Fibroblast of the aortic adventitia (primary cell): ENCODE measurements around the gene KDM5B. TPM values are rescaled to one million over a fixed set of nuclear protein-coding genes. Genes with fewer than 3 reads are reported as not detected.
"Not testable (repeated sequence)": the region's sequence is repeated elsewhere in the genome, so short reads cannot be mapped to it uniquely, and the experiment has no call there.

ENCODE experiments used
- DNase-seq: peaks from one replicate; pipeline ENCODE4 v3.0.0-alpha.2; 2010; ENCODE audit warnings: low read depth
- H3K4me3 ChIP-seq: 2 replicates; pipeline ENCODE4 v1.5.1; 2011; ENCODE audit warnings: low read depth, mild to moderate bottlenecking, control low read depth, low read length, moderate library complexity
- total RNA-seq: library from RNA; depleted of rRNA; stranded (reverse); fragments of >200 nt; gene quantifications from 2 replicates; pipeline ENCODE4 v1.2.3, GENCODE V29; 2012; ENCODE audit warnings: low replicate concordance
- TF ChIP-seq, protein P1 (sequence below): IDR thresholded peaks from 2 replicates; pipeline ENCODE4 v1.5.1; 2011; ENCODE audit warnings: mild to moderate bottlenecking, low read length, control low read depth, inconsistent platforms; ENCODE audit not compliant: insufficient read depth

KDM5B gene
- total RNA-seq, 1 donor: 56.4 TPM

DNA sequence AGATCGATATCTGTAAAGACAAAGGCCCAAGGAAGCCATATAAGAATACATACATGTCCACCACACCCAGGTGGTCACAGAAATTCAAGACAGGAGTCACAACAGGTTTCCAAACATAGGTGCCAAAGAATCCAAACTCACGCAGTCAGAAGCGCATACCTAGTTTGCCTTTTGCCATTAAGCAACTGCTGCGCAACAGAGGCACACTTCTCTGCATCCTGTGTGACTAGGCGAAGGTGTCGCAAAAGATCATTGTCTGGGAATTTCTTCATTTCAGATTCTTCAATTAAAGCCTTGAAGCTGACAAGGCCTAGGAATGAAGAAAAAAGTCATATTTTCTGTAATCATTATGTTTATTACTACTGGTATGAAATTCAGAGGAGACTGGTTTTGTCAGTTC is 65.7 kb downstream of the KDM5B start:
- no peak overlapping the region for H3K4me3 ChIP-seq
- TF ChIP-seq, protein P1, sequence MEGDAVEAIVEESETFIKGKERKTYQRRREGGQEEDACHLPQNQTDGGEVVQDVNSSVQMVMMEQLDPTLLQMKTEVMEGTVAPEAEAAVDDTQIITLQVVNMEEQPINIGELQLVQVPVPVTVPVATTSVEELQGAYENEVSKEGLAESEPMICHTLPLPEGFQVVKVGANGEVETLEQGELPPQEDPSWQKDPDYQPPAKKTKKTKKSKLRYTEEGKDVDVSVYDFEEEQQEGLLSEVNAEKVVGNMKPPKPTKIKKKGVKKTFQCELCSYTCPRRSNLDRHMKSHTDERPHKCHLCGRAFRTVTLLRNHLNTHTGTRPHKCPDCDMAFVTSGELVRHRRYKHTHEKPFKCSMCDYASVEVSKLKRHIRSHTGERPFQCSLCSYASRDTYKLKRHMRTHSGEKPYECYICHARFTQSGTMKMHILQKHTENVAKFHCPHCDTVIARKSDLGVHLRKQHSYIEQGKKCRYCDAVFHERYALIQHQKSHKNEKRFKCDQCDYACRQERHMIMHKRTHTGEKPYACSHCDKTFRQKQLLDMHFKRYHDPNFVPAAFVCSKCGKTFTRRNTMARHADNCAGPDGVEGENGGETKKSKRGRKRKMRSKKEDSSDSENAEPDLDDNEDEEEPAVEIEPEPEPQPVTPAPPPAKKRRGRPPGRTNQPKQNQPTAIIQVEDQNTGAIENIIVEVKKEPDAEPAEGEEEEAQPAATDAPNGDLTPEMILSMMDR: no peak
- DNase-seq: no peak

DNA sequence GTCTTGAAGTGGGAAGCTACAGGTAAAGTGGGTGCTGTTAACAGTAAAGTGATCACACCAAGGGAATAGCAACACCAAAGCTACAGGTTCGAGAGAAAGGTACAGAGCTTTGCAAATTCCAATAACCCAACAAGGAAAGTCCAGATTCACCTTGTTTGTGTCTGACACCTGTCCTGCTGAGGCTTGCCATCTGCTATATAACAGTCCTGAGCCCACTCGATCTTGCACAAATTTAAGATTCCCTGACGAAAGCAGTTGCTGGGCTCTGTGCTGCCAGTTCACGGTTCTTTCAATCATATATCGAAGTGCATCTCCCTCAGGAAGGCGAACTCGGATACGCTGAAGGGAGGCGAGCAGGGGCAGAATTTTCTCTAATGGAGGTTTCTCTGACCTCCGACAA is 75.0 kb downstream of the KDM5B start:
- H3K4me3 ChIP-seq: no peak overlapping the region
- TF ChIP-seq, protein P1: no peak
- DNase-seq: no peak

DNA sequence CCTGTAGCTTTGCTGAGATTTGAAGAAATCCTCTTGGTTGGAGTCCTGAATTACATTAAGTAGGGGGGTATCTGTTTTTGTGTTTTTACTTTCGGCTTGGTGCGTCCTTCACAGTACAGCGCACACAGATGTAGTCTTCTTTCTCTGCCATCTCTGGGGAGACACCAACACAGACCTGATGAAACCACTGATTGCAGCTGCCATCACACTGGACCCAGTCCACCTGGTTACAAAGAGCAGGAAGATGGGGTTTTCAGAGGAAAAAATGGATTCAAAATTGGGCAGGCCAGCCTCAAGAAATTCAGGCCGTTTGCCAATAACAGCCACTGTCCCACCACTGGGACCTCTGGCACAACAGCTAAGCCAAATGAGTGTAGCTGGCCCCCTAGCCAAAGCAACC is 79.3 kb downstream of the KDM5B start:
- TF ChIP-seq, protein P1: no peak
- no peak overlapping the region for H3K4me3 ChIP-seq
- no peak for DNase-seq

DNA sequence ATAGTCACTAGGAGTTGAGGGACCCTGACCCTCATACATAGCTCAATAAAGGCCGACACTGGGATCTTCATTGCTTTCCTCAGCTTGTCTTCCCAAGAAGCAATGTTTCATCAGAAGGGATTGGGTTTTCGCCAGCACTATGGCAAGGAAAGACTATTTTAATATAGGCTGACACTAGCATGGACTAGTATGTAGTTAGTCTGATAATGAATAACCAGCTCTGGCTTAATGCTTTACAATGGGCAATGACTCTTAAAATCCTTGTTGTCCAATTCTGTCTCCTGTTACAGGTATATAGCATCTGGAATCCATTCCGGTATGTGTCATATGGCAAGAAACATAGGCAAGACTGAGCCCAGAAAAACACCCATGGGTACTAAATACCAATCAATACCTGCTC is 82.7 kb downstream of the KDM5B start:
- H3K4me3 ChIP-seq: no peak overlapping the region
- TF ChIP-seq, protein P1: no peak
- no peak for DNase-seq

DNA sequence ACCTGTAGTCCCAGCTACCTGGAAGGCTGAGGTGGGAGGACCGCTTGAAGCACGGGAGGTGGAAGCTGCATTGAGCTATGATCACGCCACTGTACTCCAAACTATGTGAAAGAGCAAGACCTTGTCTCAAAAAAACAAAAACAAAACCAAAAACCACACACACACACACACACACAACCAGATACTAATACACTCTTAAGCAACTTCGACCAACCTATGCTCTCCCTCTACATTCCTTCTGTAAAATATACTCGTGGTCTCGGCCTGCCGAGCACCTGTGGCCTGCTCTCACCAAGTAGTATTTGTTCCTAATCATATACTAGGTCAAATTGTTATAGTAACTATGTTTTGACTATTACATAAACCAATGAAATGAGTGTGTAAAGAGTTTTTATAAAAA is 84.5 kb downstream of the KDM5B start:
- no peak overlapping the region for H3K4me3 ChIP-seq
- no peak for DNase-seq
- TF ChIP-seq, protein P1: no peak

DNA sequence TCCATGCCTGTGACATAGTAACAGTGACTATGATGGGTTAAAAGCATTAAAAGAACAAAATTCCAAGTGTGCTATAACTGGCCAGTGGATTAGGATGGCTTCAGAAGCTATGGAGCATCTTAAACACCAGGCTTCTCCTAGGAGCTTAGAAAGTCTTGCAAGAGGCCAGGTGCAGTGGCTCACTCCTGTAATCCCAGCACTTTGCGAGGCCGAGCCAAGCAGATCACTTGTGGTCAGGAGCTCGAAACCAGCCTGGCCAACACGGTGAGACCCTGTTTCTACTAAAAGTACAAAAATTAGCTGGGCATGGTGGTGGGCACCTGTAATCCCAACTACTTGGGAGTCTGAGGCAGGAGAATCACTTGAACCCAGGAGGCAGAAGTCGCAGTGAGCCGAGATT is 85.2 kb downstream of the KDM5B start:
- DNase-seq, H3K4me3 ChIP-seq: not testable (repeated sequence)

DNA sequence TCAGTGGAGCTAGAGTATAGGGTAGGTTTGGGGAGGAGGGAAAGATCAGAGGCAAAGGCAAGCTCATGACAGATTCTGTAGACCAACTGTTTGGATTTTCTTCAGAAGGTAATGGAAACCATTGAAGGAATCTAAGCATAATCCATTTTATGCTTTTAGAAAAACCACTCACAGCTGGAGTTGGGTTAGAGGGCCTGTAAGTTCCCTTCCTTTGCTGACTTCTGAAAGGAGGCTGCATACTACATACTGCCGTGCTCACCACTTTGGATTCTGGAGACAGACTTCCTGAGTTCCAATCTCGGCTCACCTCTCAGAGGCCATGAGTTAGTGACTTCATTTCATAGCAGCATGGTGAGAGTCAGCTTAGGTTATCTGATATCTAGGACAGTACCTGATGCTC is 91.6 kb downstream of the KDM5B start:
- H3K4me3 ChIP-seq: no peak overlapping the region
- TF ChIP-seq, protein P1: no peak
- DNase-seq: no peak

DNA sequence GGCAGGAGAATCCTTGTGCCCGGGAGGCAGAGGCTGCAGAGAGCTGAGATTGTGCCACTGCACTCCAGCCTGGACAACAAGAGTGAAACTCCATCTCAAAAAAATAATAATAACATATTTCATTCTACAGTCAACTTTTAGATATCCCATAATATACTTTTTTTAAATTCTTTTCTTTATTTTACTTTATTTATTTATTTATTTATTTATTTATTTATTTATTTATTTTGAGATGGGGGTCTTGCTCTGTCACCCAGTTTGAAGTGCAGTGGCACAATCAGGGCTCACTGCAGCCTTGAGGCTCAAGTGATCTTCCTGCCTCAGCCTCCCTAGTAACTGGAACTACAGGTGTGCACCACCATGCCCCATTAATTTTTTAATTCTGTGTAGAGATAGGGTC is 94.0 kb downstream of the KDM5B start:
- not testable (repeated sequence) for DNase-seq, H3K4me3 ChIP-seq
